HG03097 (cell line): Measurements from ENCODE around the gene BCO1.

Source experiments
- ATAC-seq: cut with Tn5 transposase; IDR thresholded peaks from one replicate; pipeline ENCODE4 v1.9.1; 2021; ENCODE audit not compliant: unreplicated experiment, low FRiP score

Gene BCO1

DNA sequence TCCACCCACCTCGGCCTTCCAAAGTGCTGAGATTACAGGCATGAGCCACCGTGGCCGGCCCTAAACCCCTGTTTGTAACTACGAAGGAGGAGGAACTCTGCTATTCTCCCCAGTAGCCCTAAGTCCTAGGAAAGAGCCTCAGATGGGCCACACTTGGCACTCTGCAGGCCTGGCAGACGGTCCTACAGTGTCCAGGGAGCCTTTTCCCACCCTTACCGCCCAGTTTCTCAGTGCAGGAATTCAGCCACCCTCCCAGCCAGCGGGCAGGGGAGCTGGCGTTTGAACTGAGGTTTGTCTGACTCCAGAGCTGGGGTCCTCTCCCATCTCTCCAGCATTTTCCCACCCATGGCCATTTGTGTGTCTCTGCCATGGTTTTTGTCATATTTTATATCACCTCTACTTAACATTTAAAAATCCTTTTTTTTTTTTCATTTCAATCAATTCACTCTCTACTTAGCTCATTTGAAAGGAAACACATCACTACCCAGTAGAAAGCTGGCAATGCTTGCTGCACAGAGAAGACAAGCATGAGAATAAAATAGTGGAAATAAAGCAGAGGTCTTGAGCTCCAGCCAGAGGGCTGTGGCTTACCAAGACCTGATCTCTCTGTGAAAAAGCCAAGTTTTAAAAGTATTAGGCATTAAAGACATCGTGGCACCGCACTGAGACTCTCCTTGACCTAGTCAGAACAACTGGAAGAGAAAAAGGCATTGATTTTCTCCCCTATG, 34.9 kb downstream of the BCO1 start:
- ATAC-seq, result no peak

DNA sequence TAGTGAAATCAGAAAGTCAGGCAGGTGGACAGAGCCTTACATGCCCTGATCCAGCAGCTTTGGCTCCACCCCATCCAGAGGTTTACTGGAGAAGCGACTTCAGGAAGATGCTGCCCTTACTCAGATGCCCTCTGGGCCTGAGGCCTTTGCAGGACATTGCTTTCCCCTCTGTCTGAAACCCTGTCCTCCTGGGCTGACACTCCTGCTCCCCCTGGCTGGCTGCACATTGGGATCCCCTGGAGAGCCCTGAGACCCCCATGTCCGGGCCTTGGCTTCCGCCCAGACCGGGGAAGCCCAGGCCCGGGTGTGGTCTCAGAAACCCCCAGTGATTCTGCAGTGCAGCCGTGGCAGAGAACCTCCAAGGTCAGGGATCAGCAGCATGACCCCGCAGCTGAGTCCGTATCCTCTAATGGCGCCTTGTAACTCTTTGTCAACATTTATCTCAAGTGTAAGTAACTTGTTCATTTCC, 36.6 kb downstream of the BCO1 start:
- ATAC-seq, result no peak

DNA sequence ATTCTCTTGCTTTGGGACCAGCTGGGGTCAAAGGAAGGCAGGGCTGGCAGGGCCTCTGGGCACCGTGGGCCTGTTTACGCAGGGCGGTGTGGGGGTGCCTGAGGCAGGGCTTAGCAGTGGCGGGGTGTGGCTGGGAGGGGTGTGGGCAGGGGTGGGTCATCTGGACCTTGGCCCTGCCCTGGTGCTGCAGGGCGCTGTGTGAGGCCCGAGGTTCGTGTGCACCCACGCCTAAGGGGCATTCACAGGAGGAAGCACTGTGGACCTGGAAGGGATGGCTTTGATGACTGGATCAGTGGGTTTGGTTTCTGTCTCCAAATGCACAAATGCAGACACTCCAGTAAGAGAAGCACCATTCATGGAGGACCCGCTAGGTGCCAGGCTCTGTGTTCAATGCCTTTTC, 37.3 kb downstream of the BCO1 start:
- ATAC-seq, result no peak

DNA sequence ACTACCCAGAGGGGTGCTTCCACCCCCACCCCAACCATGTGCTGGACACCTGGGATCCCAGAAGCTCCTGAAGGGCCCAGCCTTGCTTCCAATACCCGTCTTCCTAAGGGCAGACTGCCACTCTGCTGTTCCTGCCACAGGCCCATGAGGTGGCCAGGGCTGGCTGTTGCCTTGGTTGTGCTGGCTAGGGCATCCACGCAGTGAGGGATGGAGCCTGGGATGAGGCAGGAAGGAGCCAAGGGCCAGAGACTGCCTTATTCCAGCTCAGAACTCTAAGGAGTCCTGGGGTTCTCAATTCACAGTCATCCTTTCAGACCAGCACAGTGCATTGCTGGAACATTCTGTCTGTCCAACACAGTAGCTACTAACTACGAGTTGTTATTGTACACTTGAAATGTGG, 37.8 kb downstream of the BCO1 start:
- no peak for ATAC-seq

DNA sequence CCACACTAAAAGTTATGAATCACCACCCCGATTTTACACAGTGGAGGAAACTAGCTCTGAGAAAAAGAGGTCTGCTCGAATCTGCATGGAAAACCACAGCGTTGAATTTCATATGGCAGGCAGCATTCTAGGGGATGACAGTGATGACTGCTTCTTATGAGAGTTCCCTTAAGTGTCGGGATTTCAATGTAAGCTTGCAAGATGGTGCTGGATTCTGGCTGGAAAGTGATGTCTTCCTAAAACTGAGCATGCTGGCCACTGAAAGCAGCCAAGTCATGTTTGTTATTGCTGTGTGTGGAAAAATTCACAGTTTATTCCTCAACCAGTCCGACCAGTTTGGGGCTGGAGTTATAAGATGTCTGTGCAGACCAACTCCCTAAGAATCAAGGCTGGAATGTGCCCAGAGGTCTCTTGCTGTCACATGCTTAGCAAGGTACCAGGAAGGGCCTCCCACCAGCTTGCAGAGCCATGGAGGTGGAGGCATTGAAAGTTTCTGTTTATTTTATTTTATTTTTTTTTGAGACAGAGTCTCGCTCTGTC, 39.1 kb downstream of the BCO1 start:
- no peak for ATAC-seq

DNA sequence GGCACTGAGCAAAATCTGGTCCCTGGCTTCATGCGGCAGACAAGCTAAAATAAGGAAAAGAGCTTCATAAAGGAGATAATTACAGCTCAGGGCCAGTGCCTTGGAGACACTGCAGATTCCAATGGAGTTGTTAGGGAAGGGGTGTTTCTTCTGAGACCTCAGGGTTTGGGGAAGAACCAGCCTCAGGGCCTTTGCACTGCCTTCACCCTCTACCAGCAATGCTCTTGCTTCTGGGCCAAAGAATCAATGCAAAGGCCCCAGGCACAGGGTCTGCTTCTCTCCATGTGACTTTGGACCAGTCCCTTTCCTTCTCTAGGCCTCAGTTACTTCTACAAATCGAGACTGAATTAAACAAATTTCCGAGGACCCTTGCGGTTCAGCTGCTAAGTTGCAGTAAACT, 40.0 kb downstream of the BCO1 start:
- no peak for ATAC-seq

DNA sequence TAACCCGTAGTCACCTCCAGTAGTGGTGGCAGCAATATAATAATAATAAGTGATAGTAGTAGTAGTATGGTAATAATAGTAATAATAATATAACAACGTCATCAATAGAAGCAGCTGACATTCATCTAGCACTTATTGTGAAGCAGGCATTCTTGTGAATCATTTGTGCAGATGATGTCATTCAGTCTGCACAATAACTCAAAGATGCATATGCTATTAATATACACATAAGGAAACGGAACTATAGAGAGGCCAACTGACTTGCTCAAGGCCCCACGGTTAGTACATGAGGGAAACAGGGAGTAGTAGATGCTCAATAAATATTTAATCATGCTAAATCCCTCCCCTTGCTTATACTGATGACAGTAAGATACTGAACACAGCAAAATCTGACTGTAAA, 40.9 kb downstream of the BCO1 start:
- ATAC-seq, result no peak

DNA sequence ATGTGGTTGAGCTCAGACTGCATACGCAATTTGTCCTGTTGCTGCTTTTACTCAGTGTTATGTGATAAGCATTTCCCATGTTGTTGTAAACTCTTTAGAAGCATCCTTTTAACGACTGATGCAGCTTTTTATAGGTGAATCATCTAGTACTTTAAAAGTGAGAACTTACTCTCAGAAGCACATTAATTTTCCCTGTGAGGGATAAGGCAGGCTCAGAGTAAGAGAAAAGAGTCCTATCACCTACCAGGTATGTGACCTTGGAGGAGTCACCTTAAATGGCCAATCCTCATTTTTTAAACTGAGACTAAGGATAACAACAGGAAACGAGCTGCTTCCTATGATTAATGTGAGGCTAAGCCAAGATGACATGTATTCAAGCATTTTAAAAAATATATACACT, 41.9 kb downstream of the BCO1 start:
- no peak for ATAC-seq

DNA sequence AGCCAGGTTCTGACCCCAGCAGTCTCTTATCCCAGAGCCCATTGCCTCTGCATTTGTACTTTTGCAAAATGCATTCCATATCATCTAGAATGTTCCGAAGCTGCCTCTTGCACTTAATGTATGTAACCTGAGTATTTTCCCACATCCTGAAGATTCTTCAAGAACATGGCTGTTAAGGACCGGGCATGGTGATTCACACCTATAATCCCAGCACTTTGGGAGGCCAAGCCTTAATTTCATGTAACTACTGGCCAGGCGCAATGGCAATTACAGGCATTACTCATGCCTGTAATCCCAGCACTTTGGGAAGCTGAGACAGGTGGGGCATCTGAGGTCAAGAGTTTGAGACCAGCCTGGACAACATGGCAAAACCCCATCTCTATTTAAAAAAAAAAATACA, 44.6 kb downstream of the BCO1 start:
- ATAC-seq, result no peak

DNA sequence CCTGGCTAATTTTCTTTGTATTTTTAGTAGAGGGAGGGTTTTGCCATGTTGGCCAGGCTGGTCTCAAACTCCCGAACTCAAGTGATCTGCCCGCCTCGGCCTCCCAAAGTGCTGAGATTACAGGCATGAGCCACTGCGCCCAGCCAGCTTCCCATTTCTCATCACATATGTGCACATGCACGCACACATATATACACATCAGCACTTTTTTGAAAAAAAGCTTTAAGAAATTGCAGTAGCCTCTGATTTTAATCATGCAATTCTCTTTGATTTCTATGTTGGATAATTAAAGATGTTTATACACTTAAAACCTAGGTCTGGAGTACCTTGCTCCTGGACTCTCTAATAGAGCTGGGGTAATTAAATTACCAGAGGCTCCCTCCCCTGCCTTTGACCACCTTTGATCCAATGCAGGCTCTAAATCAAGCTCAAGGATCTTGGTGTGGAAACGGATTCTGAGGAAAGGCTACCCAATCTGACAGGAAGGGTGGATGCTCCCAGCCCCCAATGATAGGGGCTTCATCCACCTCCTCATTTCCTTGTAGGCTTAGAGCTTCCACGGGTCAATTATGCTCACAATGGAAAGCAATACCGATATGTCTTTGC, 46.6 kb downstream of the BCO1 start:
- ATAC-seq, result no peak

DNA sequence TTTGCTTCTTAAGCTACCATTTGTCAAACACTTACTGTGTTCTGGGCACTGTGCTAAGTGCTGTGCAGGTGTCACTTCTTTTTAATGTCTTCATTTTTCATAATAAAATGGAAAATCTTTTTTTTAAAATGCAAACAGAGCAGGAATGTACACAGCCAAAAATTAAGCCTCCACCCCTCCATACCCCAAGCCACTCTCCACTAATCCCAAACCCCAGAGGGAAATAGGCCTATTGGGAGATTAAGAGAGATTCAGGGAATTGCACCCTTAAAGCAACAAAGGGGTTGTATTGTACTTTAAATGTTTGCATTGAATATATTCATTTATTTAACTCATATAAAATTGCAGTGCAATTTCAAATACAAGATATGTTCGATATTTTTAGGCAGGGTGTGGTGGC, 47.7 kb downstream of the BCO1 start:
- no peak for ATAC-seq

DNA sequence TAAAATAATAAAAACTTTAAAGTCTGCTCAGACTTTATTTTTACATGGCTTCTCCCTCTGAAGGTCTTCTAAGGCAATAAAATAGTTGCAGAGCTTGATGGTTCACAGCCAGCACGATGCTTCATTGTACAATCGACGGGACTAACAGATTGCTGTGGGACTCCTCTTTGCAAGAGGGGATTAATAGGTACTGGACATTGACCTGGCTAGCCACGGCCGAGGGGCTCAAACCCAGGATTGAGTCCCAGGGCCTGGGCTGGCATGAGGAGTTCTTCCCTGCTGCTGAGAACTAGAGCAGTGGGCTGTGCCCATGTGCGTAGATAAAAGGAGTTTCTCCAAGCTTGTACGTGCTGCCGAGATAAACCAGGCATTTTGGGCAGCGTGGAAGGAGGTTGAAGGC, 52.6 kb downstream of the BCO1 start:
- ATAC-seq, result no peak

DNA sequence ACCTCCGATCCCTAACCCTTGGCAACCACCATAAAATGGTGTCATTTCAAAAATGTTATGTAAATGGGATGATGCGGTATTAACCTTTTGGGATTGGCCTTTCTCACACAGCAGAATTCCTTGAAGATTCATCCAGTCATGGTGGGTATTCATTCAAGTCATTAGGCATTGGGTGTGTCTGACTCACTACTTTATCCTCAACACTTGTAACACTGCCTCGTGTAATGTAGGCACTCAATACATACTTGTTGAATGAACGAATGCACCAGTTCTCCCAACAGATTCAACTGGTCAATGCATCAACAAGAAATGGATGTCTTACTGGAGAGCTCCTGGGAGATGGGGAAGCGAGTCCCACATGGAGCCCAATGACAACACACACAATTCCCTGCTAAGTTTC, 54.4 kb downstream of the BCO1 start:
- no peak for ATAC-seq

DNA sequence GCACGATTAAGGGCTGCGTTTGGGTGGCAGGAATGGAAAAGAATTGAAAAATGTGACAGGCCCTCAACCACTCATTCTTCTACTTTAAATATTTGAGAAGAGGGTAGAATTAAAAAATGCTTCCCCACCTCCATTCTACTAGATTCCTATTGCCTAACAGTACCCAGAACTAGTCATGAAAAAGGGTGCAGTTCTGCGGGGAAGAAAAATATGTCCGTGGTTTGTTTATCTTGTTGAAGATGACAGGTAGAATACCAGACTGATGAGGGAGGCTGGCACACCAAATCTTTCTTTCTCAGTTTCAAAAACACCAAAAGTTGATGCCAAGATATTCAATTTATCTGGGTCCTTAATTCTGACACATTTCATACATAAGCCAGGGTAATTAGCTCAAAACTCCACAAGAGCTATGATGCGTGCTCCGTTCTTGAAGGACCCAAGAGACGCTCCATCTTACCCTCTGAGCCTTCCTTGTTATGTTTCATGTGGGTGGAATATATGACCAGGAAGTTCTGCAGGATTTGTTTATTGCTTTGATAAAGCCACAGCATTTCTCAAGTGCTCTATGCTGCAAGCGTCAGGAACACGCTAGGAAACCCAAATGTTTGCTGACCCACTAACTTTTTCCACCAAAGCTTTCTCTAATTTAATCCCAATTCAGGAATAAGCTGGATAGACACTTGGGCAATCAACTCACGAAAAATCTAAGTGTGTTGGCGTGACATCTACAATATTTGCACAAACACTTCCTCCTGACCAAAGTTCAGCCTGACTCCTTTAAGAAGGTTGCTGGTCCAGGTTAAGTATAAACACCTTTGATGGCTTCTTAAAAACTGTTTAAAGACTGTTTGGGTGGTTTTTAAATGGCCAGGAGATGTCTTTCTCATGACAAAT, 55.7 kb downstream of the BCO1 start:
- ATAC-seq, result no peak

DNA sequence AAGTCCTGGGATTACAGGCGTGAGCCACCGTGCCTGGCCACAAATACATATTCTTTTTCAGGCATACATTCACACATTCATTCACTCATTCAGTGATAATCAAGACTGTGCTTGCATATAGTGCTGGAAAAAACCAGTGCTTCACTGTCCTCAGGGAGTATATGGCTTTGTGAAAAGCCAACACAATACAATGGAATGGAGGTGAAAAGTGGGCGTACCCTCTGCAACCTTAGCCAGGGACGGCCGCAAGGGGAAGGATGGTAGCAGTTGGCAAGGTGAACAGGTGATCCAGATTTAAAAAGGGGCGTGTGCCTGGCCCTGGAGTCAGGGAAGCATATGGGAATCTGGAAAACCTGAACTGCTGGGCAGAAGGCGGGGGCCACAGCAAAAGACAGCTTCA, 58.1 kb downstream of the BCO1 start:
- ATAC-seq, result no peak

DNA sequence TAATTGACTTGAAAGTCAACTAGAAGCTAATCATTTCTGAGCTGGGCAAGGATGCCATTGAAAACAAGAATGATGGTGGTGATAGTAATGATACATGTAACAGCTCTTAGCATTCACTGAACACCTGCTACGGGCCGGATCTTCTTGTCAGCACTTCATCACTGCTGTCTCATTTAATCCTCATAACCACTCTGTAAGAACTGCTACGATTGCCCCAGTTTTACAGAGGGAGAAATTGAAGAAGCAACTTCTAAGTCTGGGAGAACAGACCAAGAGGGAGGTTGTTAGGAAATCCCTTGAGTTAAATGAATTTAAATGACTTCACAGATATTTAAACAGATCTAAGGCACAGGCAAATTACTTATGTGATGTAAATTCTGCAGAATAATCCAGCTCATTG, 69.3 kb downstream of the BCO1 start:
- no peak for ATAC-seq

DNA sequence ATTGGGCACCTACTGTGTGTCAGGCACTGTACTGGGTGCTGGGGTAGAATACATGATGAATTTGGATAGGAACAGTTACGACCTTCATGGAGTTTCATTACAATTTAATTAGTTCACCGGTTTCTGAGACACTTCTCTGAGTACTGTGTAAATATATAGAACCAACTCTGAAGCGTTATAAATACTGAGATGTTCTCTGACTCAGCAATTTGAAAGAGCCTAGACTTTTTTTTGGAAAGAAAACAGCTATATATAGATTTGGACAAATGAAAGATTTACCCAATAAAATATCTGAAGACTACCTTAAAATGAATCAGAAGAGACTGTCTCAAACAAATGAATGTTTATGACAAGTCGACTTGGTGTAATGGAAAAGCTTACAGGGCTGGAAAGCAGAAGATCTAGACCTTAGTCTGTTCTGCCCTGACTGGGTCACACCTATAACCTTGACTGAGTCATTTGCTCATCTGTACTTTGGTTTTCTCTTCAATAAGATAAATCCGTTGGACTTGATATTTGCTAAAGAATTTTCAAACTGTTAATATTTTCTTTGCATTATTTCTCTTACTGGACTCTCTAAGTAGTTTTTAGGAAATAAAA, 71.7 kb downstream of the BCO1 start:
- ATAC-seq, result no peak

DNA sequence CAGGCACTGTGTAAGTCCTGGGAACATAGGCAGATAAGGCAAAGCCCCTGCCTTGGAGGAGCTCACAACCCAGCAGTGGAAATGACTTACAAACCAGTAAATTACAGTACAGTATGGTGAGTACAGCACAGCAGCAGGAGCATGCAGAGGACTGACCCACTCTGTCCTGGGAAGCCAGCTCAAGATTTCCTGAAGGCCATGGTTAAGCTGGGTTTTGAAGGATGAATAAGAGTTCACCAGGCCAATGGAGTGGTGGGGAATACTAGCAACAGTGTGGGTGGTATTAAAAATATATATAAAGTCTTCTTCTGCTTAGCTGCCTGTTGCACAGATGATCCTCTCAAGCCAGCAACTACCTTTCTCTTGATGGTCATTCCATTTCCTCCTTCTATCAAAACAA, 73.3 kb downstream of the BCO1 start:
- no peak for ATAC-seq

DNA sequence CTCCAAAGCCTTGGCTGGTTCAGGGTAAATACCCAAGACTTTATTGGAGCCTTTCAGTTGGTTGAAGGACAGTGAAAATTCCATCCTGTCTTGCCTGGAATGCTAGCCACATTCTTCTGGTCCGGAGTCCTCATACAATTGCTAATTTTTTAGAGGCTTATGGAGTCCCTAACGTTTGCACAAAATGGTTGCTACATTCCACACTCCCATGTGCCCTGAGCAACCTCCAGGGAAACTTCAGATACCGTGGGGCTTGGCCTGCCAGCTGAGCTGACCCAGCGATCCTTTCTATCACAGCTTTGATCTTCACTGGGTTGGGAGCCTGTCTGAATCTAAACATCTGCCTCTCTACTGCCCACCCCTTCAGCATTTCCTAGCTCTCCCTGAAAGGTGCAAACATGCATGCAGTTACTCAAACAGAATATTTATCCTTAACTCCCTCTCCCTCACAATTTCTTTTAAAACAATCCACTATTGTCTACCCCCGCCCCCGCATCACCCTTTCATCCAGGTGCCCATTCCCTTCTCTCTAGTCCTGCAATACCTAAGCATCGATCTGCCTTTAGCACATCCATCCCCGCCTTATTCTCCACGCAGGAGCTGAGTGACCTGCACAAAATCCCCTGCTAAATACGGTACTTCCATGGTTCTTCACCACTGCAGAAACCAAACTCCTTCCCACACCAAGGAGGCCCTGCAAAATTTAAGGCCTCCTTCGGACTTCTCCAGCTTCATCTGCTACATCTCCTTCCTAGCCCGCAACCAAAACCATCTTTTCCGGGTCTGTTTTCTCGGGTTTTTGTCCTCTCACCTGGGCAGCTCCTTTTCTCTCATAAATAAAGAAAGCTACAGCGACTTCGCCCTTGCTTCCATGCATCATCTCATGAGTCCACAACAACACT, 75.5 kb downstream of the BCO1 start:
- no peak for ATAC-seq
